ENCODE measurements around the gene PLA2G4E.

DNA sequence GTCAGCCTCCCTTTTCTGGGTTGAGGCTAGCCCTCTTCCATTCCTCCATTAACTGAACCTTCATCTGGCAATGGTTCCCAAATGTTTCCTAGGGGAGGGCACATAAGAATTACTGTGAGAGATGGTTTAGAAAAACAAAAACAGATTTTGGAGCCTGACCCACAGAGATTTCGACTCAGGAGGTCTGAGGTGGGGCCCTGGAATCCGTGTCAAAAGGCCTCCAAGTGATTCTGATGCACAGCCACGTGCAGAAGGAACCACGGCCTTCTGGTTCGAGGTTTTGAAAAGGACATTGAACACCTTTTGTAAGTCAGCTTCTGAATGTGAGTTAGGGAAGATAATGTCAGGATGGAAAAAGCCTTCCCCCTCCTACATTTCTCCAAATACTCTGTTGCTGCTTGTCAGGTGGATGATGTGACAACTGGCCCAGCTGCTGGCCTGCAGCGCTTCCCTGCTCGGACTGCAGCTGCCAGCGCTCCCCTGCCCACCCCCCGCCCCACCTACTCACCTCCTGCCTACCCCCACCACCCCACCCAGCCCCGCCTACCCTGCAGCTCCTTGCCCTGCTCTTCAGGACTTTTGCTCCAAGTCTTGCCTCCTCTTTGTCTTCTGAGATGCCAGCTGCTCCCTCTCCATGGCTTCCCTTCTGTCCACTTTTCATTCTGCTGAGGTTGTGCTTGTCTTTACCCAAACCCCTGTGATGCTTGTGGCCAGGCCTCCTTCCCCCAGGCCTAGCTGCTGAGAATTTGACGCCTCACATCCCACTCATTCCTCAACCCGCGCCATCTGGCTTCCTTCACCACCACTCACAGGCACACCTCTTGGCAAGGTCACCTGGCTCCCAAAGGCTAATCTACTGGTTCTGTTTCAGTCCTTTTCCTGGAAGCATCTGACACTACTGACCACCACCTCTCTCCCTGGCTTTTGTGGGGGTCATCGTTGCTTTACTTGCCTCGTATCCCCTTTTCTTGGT is 55.1 kb downstream of the PLA2G4E start:
- TF ChIP-seq HES4 (CRISPR knock-in tag; IDR thresholded peaks at IDR 0.05; ENCODE audit: borderline replicate concordance) (no peak), RXRB (CRISPR knock-in tag; IDR thresholded peaks at IDR 0.05; ENCODE audit: borderline replicate concordance) (no peak), FOXA1 (IDR thresholded peaks at IDR 0.05) (no peak), FOXA1 (CRISPR knock-in tag; IDR thresholded peaks at IDR 0.05) (no peak), JUND (CRISPR knock-in tag; IDR thresholded peaks at IDR 0.05) (no peak), HNRNPL (IDR thresholded peaks at IDR 0.05; ENCODE audit: low read depth, low read length) (no peak), ZNF7 (CRISPR knock-in tag; IDR thresholded peaks at IDR 0.05) (no peak)
- TF ChIP-seq, protein P1, sequence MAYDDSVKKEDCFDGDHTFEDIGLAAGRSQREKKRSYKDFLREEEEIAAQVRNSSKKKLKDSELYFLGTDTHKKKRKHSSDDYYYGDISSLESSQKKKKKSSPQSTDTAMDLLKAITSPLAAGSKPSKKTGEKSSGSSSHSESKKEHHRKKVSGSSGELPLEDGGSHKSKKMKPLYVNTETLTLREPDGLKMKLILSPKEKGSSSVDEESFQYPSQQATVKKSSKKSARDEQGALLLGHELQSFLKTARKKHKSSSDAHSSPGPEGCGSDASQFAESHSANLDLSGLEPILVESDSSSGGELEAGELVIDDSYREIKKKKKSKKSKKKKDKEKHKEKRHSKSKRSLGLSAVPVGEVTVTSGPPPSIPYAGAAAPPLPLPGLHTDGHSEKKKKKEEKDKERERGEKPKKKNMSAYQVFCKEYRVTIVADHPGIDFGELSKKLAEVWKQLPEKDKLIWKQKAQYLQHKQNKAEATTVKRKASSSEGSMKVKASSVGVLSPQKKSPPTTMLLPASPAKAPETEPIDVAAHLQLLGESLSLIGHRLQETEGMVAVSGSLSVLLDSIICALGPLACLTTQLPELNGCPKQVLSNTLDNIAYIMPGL (CRISPR knock-in tag; IDR thresholded peaks at IDR 0.05; ENCODE audit: borderline replicate concordance in 1 of 2, low read depth in 1 of 2) = no peak

Measured in HepG2 (cell line).